CD4-positive, alpha-beta memory T cell (primary cell): ENCODE results near the gene SHC2. TPM values are rescaled to one million over a fixed set of nuclear protein-coding genes. Genes with fewer than 3 reads are reported as not detected.
"Not testable (repeated sequence)": the region's sequence is repeated elsewhere in the genome, so short reads cannot be mapped to it uniquely, and the experiment has no call there.

Experiments used
- CTCF ChIA-PET: fragments of 350-600 bp; sonication (Branson Sonifier 250); formaldehyde crosslinking; loops from one replicate; lab custom pipeline; 2021; ENCODE audit warnings: inconsistent platforms; ENCODE audit not compliant: partially characterized antibody; lab: Charles Lee
- POLR2A ChIA-PET: fragments of 350-600 bp; sonication (Branson Sonifier 250); formaldehyde crosslinking; loops from one replicate; lab custom pipeline; 2021; ENCODE audit not compliant: partially characterized antibody; lab: Charles Lee
- DNase-seq, 5 donors: peaks; one replicate each; pipeline versions ENCODE4 v3.0.0 to v3.0.0-alpha.2; 2020 to 2022; ENCODE audit warnings: mixed read lengths in 1 of 5
- H3K27ac ChIP-seq: one replicate; pipeline ENCODE4 v1.7.0; 2013; ENCODE audit warnings: low read depth, low read length
- H3K27me3 ChIP-seq: 2 replicates; pipeline ENCODE4 v1.7.0; 2013; ENCODE audit warnings: mild to moderate bottlenecking, low read length, moderate library complexity; ENCODE audit not compliant: insufficient read depth
- H3K36me3 ChIP-seq: 2 replicates; pipeline ENCODE4 v1.7.0; 2013; ENCODE audit warnings: mild to moderate bottlenecking, low read length, moderate library complexity; ENCODE audit not compliant: insufficient read depth
- H3K4me1 ChIP-seq: 2 replicates; pipeline ENCODE4 v1.7.0; 2013; ENCODE audit warnings: mild to moderate bottlenecking, low read length, moderate library complexity; ENCODE audit not compliant: insufficient read depth
- H3K4me3 ChIP-seq, 2 donors: one replicate each; pipeline ENCODE4 v1.7.0; 2013; ENCODE audit warnings: low read length in 2 of 2, mild to moderate bottlenecking in 1 of 2
- H3K9me3 ChIP-seq, 2 donors: one replicate each; pipeline ENCODE4 v1.7.0; 2013; ENCODE audit warnings: low read length in 2 of 2, control low read depth in 1 of 2; ENCODE audit not compliant: control insufficient read depth in 1 of 2
- H3K27ac Mint-ChIP-seq, 7 donors: one replicate each; pipeline ENCODE4 v1.8.0; 2020 to 2021; ENCODE audit warnings: mixed read lengths in 7 of 7, mild to moderate bottlenecking in 6 of 7, inconsistent platforms in 3 of 7, moderate library complexity in 3 of 7
- H3K27me3 Mint-ChIP-seq, 2 donors: one replicate each; pipeline ENCODE4 v1.8.0; 2020 to 2021; ENCODE audit warnings: mixed read lengths in 2 of 2
- H3K36me3 Mint-ChIP-seq, 2 donors: one replicate each; pipeline ENCODE4 v1.8.0; 2020 to 2021; ENCODE audit warnings: mixed read lengths in 2 of 2, inconsistent platforms in 1 of 2, mild to moderate bottlenecking in 1 of 2
- H3K4me1 Mint-ChIP-seq, 4 donors: one replicate each; pipeline ENCODE4 v1.8.0; 2020 to 2021; ENCODE audit warnings: mixed read lengths in 4 of 4, mild to moderate bottlenecking in 1 of 4
- H3K4me3 Mint-ChIP-seq, 8 donors: one replicate each; pipeline ENCODE4 v1.8.0; 2020 to 2021; ENCODE audit warnings: mixed read lengths in 8 of 8, mild to moderate bottlenecking in 7 of 8, moderate library complexity in 6 of 8, inconsistent platforms in 3 of 8
- H3K9me3 Mint-ChIP-seq, 8 donors: one replicate each; pipeline ENCODE4 v1.8.0; 2020 to 2021; ENCODE audit warnings: mixed read lengths in 8 of 8, mild to moderate bottlenecking in 5 of 8, inconsistent platforms in 3 of 8, moderate library complexity in 1 of 8
- intact Hi-C: fragments of 100-400 bp; cut with micrococcal nuclease; formaldehyde crosslinking; loops from one replicate; pipeline ENCODE4 v1.15.1; 2023
- polyA plus RNA-seq, 2 donors: library from polyadenylated mRNA; unstranded; fragments of 300-500 nt; fragmentation: Illumina TruSeq; gene quantifications; one replicate each; pipeline ENCODE4 v1.2.3, GENCODE V29; 2021
- total RNA-seq, 2 experiments: library from RNA; stranded (reverse); gene quantifications; one replicate each; pipeline ENCODE4 v1.2.3, GENCODE V29; 2021

Gene SHC2
- total and polyA plus RNA-seq, 4 experiments from 2014 or later = 0.55 to 0.64 TPM; not detected in 2

DNA sequence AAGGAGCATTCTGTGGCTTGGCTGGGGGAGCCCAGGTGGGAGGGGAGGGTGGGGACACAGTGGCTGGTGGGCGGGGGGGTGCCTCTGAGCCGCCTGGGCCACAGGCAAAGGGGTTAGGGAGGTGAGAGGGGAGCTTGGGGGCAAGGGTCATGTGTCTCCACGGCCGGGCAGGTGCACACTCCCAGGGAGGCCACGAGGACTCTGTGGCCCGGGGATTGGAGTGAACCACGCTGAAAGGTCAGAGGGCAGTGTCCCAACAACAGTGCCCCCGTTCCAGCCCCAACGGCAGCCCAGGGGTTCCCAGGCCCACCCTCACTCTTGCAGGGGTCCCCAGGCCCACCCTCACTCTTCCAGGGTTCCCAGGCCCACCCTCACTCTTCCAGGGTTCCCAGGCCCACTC is 61.5 kb downstream of the SHC2 start:
- no peak overlapping the region for H3K4me3 ChIP-seq
- POLR2A ChIA-PET = no interaction called here
- Mint-ChIP-seq H3K27me3 (peaks cover 5 to 7% of the 10 kb centered on the region in 2 donors), H3K4me3 (no peak overlapping the region), H3K9me3 (peaks cover 0 to 6% (median 4%) of the 10 kb centered on the region in 8 donors), H3K4me1 (peaks cover 0 to 1% (median 0%) of the 10 kb centered on the region in 4 donors), H3K27ac (no peak overlapping the region), H3K36me3 (no peaks in the 10 kb centered on the region)
- intact Hi-C loops = no loop called here
- no peaks in the 10 kb centered on the region for H3K36me3 ChIP-seq
- CTCF ChIA-PET = no interaction called here
- DNase-seq = no peak
- H3K27ac ChIP-seq = no peak overlapping the region
- no peaks in the 10 kb centered on the region for H3K4me1 ChIP-seq
- H3K9me3 ChIP-seq = no peaks in the 10 kb centered on the region
- no peaks in the 10 kb centered on the region for H3K27me3 ChIP-seq

DNA sequence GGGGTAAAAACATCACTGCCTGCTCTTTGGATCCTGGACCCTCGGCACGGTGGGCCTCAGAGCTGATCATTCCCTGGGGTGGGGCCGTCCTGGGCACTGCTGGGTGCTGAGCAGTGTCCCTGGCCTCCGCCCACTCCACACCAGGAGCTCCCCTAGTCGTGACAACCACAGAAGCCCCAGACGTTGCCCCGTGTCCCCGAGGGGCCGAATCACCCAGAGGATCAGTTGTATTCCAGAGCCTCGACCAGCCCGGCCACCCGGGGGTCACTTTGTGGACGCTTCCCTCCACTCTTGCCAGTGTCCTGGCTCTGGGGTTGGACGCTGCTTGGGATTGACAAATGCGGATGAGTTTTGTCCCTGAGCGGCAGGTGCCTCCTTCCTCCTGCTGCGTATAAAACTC is 62.1 kb downstream of the SHC2 start:
- intact Hi-C loops = no loop called here
- no peak overlapping the region for H3K4me3 ChIP-seq
- no peaks in the 10 kb centered on the region for H3K36me3 ChIP-seq
- no peak for DNase-seq
- peaks cover 0 to 9% (median 4%) of the 10 kb centered on the region in 8 donors for H3K9me3 Mint-ChIP-seq
- H3K27me3 ChIP-seq = no peaks in the 10 kb centered on the region
- peaks cover 0 to 1% (median 0%) of the 10 kb centered on the region in 4 donors for H3K4me1 Mint-ChIP-seq
- no peak overlapping the region for H3K27ac ChIP-seq
- no peak overlapping the region for H3K4me3 Mint-ChIP-seq
- H3K27me3 Mint-ChIP-seq = peaks cover 5 to 7% of the 10 kb centered on the region in 2 donors
- ChIA-PET CTCF (no interaction called here), POLR2A (no interaction called here)
- no peak overlapping the region for H3K27ac Mint-ChIP-seq
- no peaks in the 10 kb centered on the region for H3K4me1 ChIP-seq
- no peaks in the 10 kb centered on the region for H3K9me3 ChIP-seq
- H3K36me3 Mint-ChIP-seq = no peaks in the 10 kb centered on the region

DNA sequence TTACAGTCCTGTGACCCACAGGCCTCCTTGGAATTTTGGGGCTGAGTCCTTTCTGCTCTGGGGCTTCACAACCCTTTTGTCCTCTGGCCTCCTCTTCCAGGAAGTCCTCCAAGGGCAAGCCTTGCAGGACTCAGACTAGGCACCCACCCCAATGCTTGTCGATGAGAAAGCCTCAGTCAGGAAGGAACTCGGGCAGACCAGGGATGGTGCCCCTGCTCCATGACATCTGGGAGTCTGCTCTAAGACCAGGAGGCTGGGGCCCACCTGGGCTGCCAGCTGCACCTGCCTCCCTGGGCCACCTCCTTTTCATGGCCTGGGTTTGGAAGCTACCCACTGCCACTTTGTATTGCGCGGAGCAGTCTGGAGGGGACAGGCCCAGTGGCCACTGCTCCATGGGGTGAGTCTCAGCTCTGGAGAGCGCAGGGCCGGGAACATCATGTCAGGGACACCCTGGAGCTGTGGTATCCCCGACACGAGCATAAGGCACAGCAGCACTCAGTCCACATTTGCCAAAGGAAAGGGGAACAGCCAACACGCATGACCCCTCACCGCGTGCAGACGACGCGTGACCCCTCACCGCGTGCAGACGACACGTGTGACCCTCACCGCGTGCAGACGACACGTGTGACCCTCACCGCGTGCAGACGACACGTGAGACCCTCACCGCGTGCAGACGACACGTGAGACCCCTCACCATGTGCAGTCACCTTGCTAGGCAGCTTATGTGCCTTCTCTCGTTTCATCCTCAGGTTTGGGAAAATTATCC is 62.7 kb downstream of the SHC2 start:
- intact Hi-C loops = no loop called here
- Mint-ChIP-seq H3K36me3 (no peaks in the 10 kb centered on the region), H3K27ac (no peak overlapping the region), H3K4me1 (peaks cover 0 to 3% (median under 1%) of the 10 kb centered on the region in 4 donors), H3K4me3 (no peak overlapping the region), H3K27me3 (peaks cover 3 to 5% of the 10 kb centered on the region in 2 donors), H3K9me3 (peaks cover 0 to 9% (median 5%) of the 10 kb centered on the region in 8 donors)
- no peak overlapping the region for H3K27ac ChIP-seq
- no peaks in the 10 kb centered on the region for H3K36me3 ChIP-seq
- H3K4me3 ChIP-seq = no peak overlapping the region
- H3K27me3 ChIP-seq = no peaks in the 10 kb centered on the region
- CTCF ChIA-PET = no interaction called here
- POLR2A ChIA-PET = no interaction called here
- no peaks in the 10 kb centered on the region for H3K9me3 ChIP-seq
- H3K4me1 ChIP-seq = no peaks in the 10 kb centered on the region
- no peak for DNase-seq

DNA sequence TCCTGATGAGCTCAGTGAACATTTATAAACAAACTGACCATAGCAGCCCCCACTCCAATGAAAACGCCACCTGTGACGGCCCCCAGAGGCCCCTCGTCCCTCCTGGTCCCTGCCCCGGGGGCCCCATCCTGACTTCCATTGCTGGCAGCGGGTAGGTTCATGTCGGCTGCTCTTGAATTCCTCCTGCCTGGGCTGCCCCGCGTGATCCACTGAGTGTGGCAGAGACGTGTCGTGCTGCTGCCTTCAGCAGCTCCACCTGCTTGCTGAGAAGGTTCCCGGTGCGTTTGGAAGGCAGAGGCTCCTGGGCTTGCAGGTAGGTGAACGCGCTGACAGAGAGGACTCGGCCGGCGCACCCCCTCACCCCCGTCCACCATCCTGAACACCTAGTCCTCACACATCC is 63.5 kb downstream of the SHC2 start:
- ChIA-PET POLR2A (no interaction called here), CTCF (no interaction called here)
- peaks cover 0 to 3% (median under 1%) of the 10 kb centered on the region in 4 donors for H3K4me1 Mint-ChIP-seq
- H3K27me3 Mint-ChIP-seq = peaks cover 0 to 2% of the 10 kb centered on the region in 2 donors
- no peak overlapping the region for H3K4me3 Mint-ChIP-seq
- Histone ChIP-seq H3K9me3 (no peaks in the 10 kb centered on the region), H3K4me1 (no peaks in the 10 kb centered on the region), H3K27me3 (no peaks in the 10 kb centered on the region), H3K27ac (no peak overlapping the region), H3K4me3 (no peak overlapping the region), H3K36me3 (no peaks in the 10 kb centered on the region)
- intact Hi-C loops = no loop called here
- peaks cover 0 to 9% (median 5%) of the 10 kb centered on the region in 8 donors for H3K9me3 Mint-ChIP-seq
- no peak overlapping the region for H3K27ac Mint-ChIP-seq
- DNase-seq = no peak
- H3K36me3 Mint-ChIP-seq = no peaks in the 10 kb centered on the region

DNA sequence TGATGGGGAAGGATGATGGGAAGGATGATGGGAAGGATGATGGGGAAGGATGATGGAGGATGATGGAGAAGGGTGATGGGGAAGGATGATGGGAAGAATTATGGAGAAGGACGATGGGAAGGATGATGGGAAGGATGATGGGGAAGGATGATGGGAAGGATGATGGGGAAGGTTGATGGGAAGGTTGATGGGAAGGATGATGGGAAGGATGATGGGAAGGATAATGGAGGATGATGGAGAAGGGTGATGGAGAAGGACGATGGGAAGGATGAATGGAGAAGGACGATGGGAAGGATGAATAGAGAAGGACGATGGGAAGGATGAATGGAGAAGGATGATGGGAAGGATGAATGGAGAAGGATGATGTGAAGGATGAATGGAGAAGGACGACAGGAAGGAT is 65.4 kb downstream of the SHC2 start:
- peaks cover 0 to 3% (median under 1%) of the 10 kb centered on the region in 4 donors for H3K4me1 Mint-ChIP-seq
- peak overlapping the region in 2 of 7 donors; percentile 22 to 70 for H3K27ac Mint-ChIP-seq
- no peaks in the 10 kb centered on the region for H3K27me3 ChIP-seq
- H3K36me3 ChIP-seq = no peaks in the 10 kb centered on the region
- H3K9me3 Mint-ChIP-seq = peaks cover 0 to 9% (median 5%) of the 10 kb centered on the region in 8 donors
- POLR2A ChIA-PET = no interaction called here
- no peaks in the 10 kb centered on the region for H3K36me3 Mint-ChIP-seq
- no peak overlapping the region for H3K4me3 ChIP-seq
- H3K9me3 ChIP-seq = no peaks in the 10 kb centered on the region
- peaks cover 0 to 2% of the 10 kb centered on the region in 2 donors for H3K27me3 Mint-ChIP-seq
- H3K4me3 Mint-ChIP-seq = no peak overlapping the region
- intact Hi-C loops = no loop called here
- DNase-seq = no peak
- no peak overlapping the region for H3K27ac ChIP-seq
- no peaks in the 10 kb centered on the region for H3K4me1 ChIP-seq
- CTCF ChIA-PET = no interaction called here

DNA sequence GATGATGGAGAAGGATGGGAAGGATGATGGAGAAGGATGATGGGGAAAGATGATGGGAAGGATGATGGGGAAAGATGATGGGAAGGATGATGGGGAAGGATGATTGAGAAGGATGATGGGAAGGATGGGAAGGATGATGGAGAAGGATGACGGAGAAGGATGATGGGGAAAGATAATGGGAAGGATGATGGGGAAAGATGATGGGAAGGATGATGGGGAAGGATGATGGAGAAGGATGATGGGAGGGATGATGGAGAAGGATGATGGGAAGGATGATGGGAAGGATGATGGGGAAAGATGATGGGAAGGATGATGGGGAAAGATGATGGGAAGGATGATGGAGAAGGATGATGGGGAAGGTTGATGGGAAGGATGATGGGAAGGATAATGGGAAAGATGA is 66.0 kb downstream of the SHC2 start:
- H3K4me3 ChIP-seq, POLR2A ChIA-PET, H3K4me1 Mint-ChIP-seq, H3K9me3 Mint-ChIP-seq, H3K9me3 ChIP-seq, H3K36me3 ChIP-seq, H3K4me1 ChIP-seq, H3K27me3 Mint-ChIP-seq, H3K27ac ChIP-seq, H3K27me3 ChIP-seq, intact Hi-C loops, DNase-seq, H3K4me3 Mint-ChIP-seq, H3K36me3 Mint-ChIP-seq, CTCF ChIA-PET: not testable (repeated sequence)
- peak overlapping the region in 1 of 7 donors; percentile 64 for H3K27ac Mint-ChIP-seq

DNA sequence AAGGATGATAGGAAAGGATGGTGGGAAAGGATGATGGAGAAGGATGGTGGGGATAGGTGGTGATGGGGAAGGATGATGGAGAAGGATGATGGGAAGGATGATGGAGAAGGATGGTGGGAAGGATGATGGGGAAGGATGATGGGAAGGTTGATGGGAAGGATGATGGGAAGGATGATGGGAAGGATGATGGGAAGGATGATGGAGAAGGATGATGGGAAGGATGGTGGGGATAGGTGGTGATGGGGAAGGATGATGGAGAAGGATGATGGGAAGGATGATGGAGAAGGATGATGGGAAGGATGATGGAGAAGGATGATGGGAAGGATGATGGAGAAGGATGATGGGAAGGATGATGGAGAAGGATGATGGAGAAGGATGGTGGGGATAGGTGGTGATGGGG is 67.3 kb downstream of the SHC2 start:
- H3K4me1 Mint-ChIP-seq, H3K4me3 Mint-ChIP-seq, H3K36me3 ChIP-seq, CTCF ChIA-PET, POLR2A ChIA-PET, intact Hi-C loops, H3K9me3 Mint-ChIP-seq, H3K36me3 Mint-ChIP-seq, H3K4me1 ChIP-seq, H3K27ac ChIP-seq, H3K27me3 ChIP-seq, H3K9me3 ChIP-seq, DNase-seq, H3K4me3 ChIP-seq, H3K27me3 Mint-ChIP-seq: not testable (repeated sequence)
- peak overlapping the region in 1 of 7 donors; percentile 57 for H3K27ac Mint-ChIP-seq
